SK-N-SH treated with all-trans-retinoic acid at 6 μM for 48 hours (cell line): ENCODE measurements around the gene SCAF11.

ENCODE experiments used
- ATAC-seq: fragments of 200-7000 bp; cut with Tn5 transposase; 3 replicates; pipeline ENCODE4 v1.9.1; 2020; ENCODE audit warnings: mild to moderate bottlenecking, moderate library complexity
- ARNTL ChIP-seq: fragments of 450-650 bp; formaldehyde crosslinking; IDR thresholded peaks from 2 replicates; pipeline ENCODE4 v1.5.0; 2020; ENCODE audit warnings: low read depth, mild to moderate bottlenecking, moderate library complexity, borderline replicate concordance
- BACH2 ChIP-seq: fragments of 250-450 bp; sonication (Bioruptor Pico); IDR thresholded peaks from 2 replicates; pipeline ENCODE4 v1.9.0; 2021; ENCODE audit warnings: mild to moderate bottlenecking, borderline replicate concordance
- CREB5 ChIP-seq: fragments of 250-450 bp; sonication (Bioruptor Pico); IDR thresholded peaks from 2 replicates; pipeline ENCODE4 v1.5.1; 2020; ENCODE audit warnings: low read depth, mild to moderate bottlenecking, moderate library complexity
- CSDC2 ChIP-seq: fragments of 250-450 bp; sonication (Bioruptor Pico); IDR thresholded peaks from 2 replicates; pipeline ENCODE4 v1.5.0; 2020; ENCODE audit warnings: mild to moderate bottlenecking, moderate library complexity
- CSRNP3 ChIP-seq: fragments of 250-450 bp; sonication (Bioruptor Pico); IDR thresholded peaks from 2 replicates; pipeline ENCODE4 v1.5.1; 2021; ENCODE audit warnings: mild to moderate bottlenecking, moderate library complexity
- ESRRG ChIP-seq: fragments of 250-450 bp; sonication (Bioruptor Pico); IDR thresholded peaks from 2 replicates; pipeline ENCODE4 v1.6.1; 2021; ENCODE audit warnings: mild to moderate bottlenecking
- GLIS3 ChIP-seq: fragments of 250-450 bp; sonication (Bioruptor Pico); IDR thresholded peaks from 2 replicates; pipeline ENCODE4 v1.5.0; 2020; ENCODE audit warnings: mild to moderate bottlenecking, moderate library complexity
- ISL1 ChIP-seq: fragments of 250-450 bp; sonication (Bioruptor Pico); IDR thresholded peaks from 2 replicates; pipeline ENCODE4 v2.1.2; 2022; ENCODE audit warnings: mild to moderate bottlenecking, moderate library complexity
- OSR1 ChIP-seq: fragments of 250-450 bp; sonication (Bioruptor Pico); IDR thresholded peaks from 2 replicates; pipeline ENCODE4 v1.8.0; 2022; ENCODE audit warnings: moderate library complexity, mild to moderate bottlenecking, inconsistent platforms
- PATZ1 ChIP-seq: fragments of 250-450 bp; sonication (Bioruptor Pico); IDR thresholded peaks from 2 replicates; pipeline ENCODE4 v1.8.0; 2020; ENCODE audit warnings: mild to moderate bottlenecking, moderate library complexity, borderline replicate concordance
- POU6F1 ChIP-seq: fragments of 250-450 bp; sonication (Bioruptor Pico); IDR thresholded peaks from 2 replicates; pipeline ENCODE4 v1.8.0; 2021; ENCODE audit warnings: low read depth, mild to moderate bottlenecking, moderate library complexity, borderline replicate concordance
- PPARA ChIP-seq: fragments of 250-450 bp; sonication (Bioruptor Pico); IDR thresholded peaks from 2 replicates; pipeline ENCODE4 v1.5.0; 2020; ENCODE audit warnings: mild to moderate bottlenecking, borderline replicate concordance
- RARB ChIP-seq: fragments of 250-450 bp; sonication (Bioruptor Pico); IDR thresholded peaks from 2 replicates; pipeline ENCODE4 v1.8.0; 2021; ENCODE audit warnings: mild to moderate bottlenecking, moderate library complexity
- SNAI2 ChIP-seq: fragments of 250-450 bp; sonication (Bioruptor Pico); IDR thresholded peaks from 2 replicates; pipeline ENCODE4 v1.5.0; 2020; ENCODE audit warnings: mild to moderate bottlenecking, moderate library complexity
- TCF4 ChIP-seq: fragments of 250-450 bp; sonication (Bioruptor Pico); IDR thresholded peaks from 2 replicates; pipeline ENCODE4 v1.8.0; 2021; ENCODE audit warnings: mild to moderate bottlenecking, moderate library complexity, borderline replicate concordance
- TOX ChIP-seq: fragments of 250-450 bp; sonication (Bioruptor Pico); IDR thresholded peaks from 2 replicates; pipeline ENCODE4 v1.8.0; 2021; ENCODE audit warnings: mild to moderate bottlenecking, moderate library complexity, borderline replicate concordance
- ZC3H10 ChIP-seq: fragments of 250-450 bp; sonication (Bioruptor Pico); IDR thresholded peaks from 2 replicates; pipeline ENCODE4 v1.5.1; 2021; ENCODE audit warnings: mild to moderate bottlenecking, moderate library complexity
- ZFP3 ChIP-seq: fragments of 250-450 bp; sonication (Bioruptor Pico); IDR thresholded peaks from 2 replicates; pipeline ENCODE4 v1.5.0; 2020; ENCODE audit warnings: mild to moderate bottlenecking, moderate library complexity
- ZFP30 ChIP-seq: fragments of 450-650 bp; formaldehyde crosslinking; IDR thresholded peaks from 2 replicates; pipeline ENCODE4 v1.5.0; 2022; ENCODE audit warnings: mild to moderate bottlenecking, moderate library complexity
- ZNF565 ChIP-seq: fragments of 450-650 bp; formaldehyde crosslinking; conservative IDR thresholded peaks from 2 replicates; pipeline ENCODE4 v1.5.0; 2020; ENCODE audit warnings: low read depth, mild to moderate bottlenecking, moderate library complexity
- ZNF70 ChIP-seq: fragments of 450-650 bp; formaldehyde crosslinking; IDR thresholded peaks from 2 replicates; pipeline ENCODE4 v1.5.0; 2020; ENCODE audit warnings: mild to moderate bottlenecking, moderate library complexity
- ZNF8 ChIP-seq: fragments of 450-650 bp; formaldehyde crosslinking; IDR thresholded peaks from 2 replicates; pipeline ENCODE4 v1.5.0; 2020; ENCODE audit warnings: mild to moderate bottlenecking, moderate library complexity

SCAF11 gene

GRCh38 chr12:46005823-46006222 is 15.4 kb upstream of the SCAF11 start:
- TF ChIP-seq TCF4 (no peak), TOX (CRISPR knock-in tag) (no peak), ESRRG (CRISPR knock-in tag) (no peak), POU6F1 (CRISPR knock-in tag) (no peak), PPARA (CRISPR knock-in tag) (no peak), ZC3H10 (CRISPR knock-in tag) (no peak), OSR1 (CRISPR knock-in tag) (no peak), SNAI2 (CRISPR knock-in tag) (no peak), CREB5 (CRISPR knock-in tag) (no peak), ZNF70 (CRISPR knock-in tag) (no peak), ARNTL (no peak), ISL1 (CRISPR knock-in tag) (no peak)
- TF ChIP-seq, all 23 proteins: peak for 0
- ATAC-seq, result no peak

GRCh38 chr12:46005151-46005797 is 14.9 kb upstream of the SCAF11 start:
- TF ChIP-seq ARNTL (no peak), RARB (CRISPR knock-in tag) (no peak), ZFP3 (CRISPR knock-in tag) (no peak), POU6F1 (CRISPR knock-in tag) (no peak), ZC3H10 (CRISPR knock-in tag) (no peak), ZNF70 (CRISPR knock-in tag) (no peak), TCF4 (no peak), PATZ1 (CRISPR knock-in tag) (no peak), PPARA (CRISPR knock-in tag) (no peak), BACH2 (CRISPR knock-in tag) (no peak), CSRNP3 (CRISPR knock-in tag) (no peak), OSR1 (CRISPR knock-in tag) (no peak), ZFP30 (CRISPR knock-in tag) (no peak), GLIS3 (no peak), ESRRG (CRISPR knock-in tag) (no peak), ZNF8 (CRISPR knock-in tag) (no peak), TOX (CRISPR knock-in tag) (no peak)
- ATAC-seq, result no peak

GRCh38 chr12:46004715-46005114 is 14.3 kb upstream of the SCAF11 start:
- ATAC-seq, result no peak
- TF ChIP-seq PATZ1 (CRISPR knock-in tag) (no peak), ZFP30 (CRISPR knock-in tag) (no peak), PPARA (CRISPR knock-in tag) (no peak), TOX (CRISPR knock-in tag) (no peak), ISL1 (CRISPR knock-in tag) (no peak), ZNF565 (CRISPR knock-in tag) (no peak), ZNF70 (CRISPR knock-in tag) (no peak), CSDC2 (CRISPR knock-in tag) (no peak), TCF4 (no peak), RARB (CRISPR knock-in tag) (no peak), POU6F1 (CRISPR knock-in tag) (no peak), GLIS3 (no peak), ESRRG (CRISPR knock-in tag) (no peak)
